Measurements from ENCODE around the gene CRYBG2. TPM values are rescaled to one million over a fixed set of nuclear protein-coding genes. Genes with fewer than 3 reads are reported as not detected.
"Not testable (repeated sequence)": the region's sequence is repeated elsewhere in the genome, so short reads cannot be mapped to it uniquely, and the experiment has no call there.

The CRYBG2 gene
- total and polyA plus RNA-seq, 2 of the 13 experiments (the other 11 are each of a cell fraction or from before 2014, with no cell fraction given) = 1.3 to 2.9 TPM

- CTCF ChIA-PET (ENCODE audit: low intra/inter-chr PET ratio, low total read pairs); in situ Hi-C loops (cut with HindIII; ENCODE audit: extremely low pct_ligation_motif_present, low pct_unique_long_range_greater_than_20kb); H3K4me3 ChIP-seq (replicated peaks in 1 of 3; ENCODE audit: insufficient read depth in 1 of 3, low read depth in 2 of 3, low read length in 3 of 3); DNase-seq (ENCODE audit: low spot score); H3K9ac ChIP-seq (ENCODE audit: insufficient read depth, low read depth, low read length); POLR2A ChIA-PET; H3K36me3 ChIP-seq (replicated peaks in 1 of 2; ENCODE audit: control insufficient read depth in 1 of 2, insufficient read depth in 2 of 2, low read length in 2 of 2); H3K4me2 ChIP-seq (ENCODE audit: low read depth, low read length); BruUV-seq (replicated peaks); H4K20me1 ChIP-seq (ENCODE audit: insufficient read depth, low read length); H3K9me3 ChIP-seq (ENCODE audit: low read length); H3K27me3 ChIP-seq (ENCODE audit: control insufficient read depth in 1 of 2, insufficient read depth in 2 of 2, low read length in 2 of 2); FAIRE-seq; H3K27ac ChIP-seq (ENCODE audit: extremely low read length, insufficient read depth, low read length); intact Hi-C loops (cut with micrococcal nuclease; ENCODE audit: unreplicated experiment); H3K79me2 ChIP-seq (ENCODE audit: insufficient read depth, low read length); H3K4me1 ChIP-seq (ENCODE audit: insufficient read depth, low read length); H2AFZ ChIP-seq (ENCODE audit: low read length); ATAC-seq; TF ChIP-seq CREB1 (CRISPR knock-in tag; IDR thresholded peaks at IDR 0.05): not testable (repeated sequence)
- TF ChIP-seq CREB1 (IDR thresholded peaks at IDR 0.05) (peak; percentile 76), ZBTB21 (CRISPR knock-in tag; IDR thresholded peaks at IDR 0.05) (peak; percentile 34; the same call in 1 of the 2 replicates)
- WGBS (ENCODE audit: low lambda C conversion rate) = 50% methylated on average over 3 of the region's 3 CpGs
Measured at GRCh38 chr1:26372611-26373010, 18.7 kb upstream of the CRYBG2 start, which contains the start of gene ZNF683. Gene ZNF683, minus strand, starts transcription at chr1:26372750. Its CDS starts 4,179 bp downstream, at chr1:26368571.

- no peak overlapping the region for H3K27ac ChIP-seq (ENCODE audit: extremely low read length, insufficient read depth, low read length)
- no peaks in the 10 kb centered on the region for H3K4me1 ChIP-seq (ENCODE audit: insufficient read depth, low read length)
- no peaks in the 10 kb centered on the region for H4K20me1 ChIP-seq (ENCODE audit: insufficient read depth, low read length)
- DNase-seq (ENCODE audit: low spot score) = no peak
- H3K79me2 ChIP-seq (ENCODE audit: insufficient read depth, low read length) = no peaks in the 10 kb centered on the region
- H3K4me2 ChIP-seq (ENCODE audit: low read depth, low read length) = no peak overlapping the region
- FAIRE-seq = no peak
- intact Hi-C loops (cut with micrococcal nuclease; ENCODE audit: unreplicated experiment) (no loop called here), in situ Hi-C loops (cut with HindIII; ENCODE audit: extremely low pct_ligation_motif_present, low pct_unique_long_range_greater_than_20kb) (no loop called here)
- ChIA-PET POLR2A (interaction anchor here (0.6 kb wide), 1 partner anchor 62 kb away, joined by 3 read pairs; no protein-coding TSS in a partner anchor), CTCF (ENCODE audit: low intra/inter-chr PET ratio, low total read pairs) (no interaction called here)
- WGBS (ENCODE audit: low lambda C conversion rate) = 28% methylated on average over 4 of the region's 5 CpGs
- no peak for TF ChIP-seq TFDP2 (CRISPR knock-in tag; IDR thresholded peaks at IDR 0.05)
- TF ChIP-seq NPAS2 (CRISPR knock-in tag; IDR thresholded peaks at IDR 0.05; ENCODE audit: borderline replicate concordance) = no peak
- no peak for TF ChIP-seq ZNF670 (CRISPR knock-in tag; IDR thresholded peaks at IDR 0.05; ENCODE audit: borderline replicate concordance)
- TF ChIP-seq MTF2 (CRISPR knock-in tag; IDR thresholded peaks at IDR 0.05; ENCODE audit: borderline replicate concordance) = no peak
- no peak for TF ChIP-seq ZNF782 (CRISPR knock-in tag; IDR thresholded peaks at IDR 0.05; ENCODE audit: borderline replicate concordance)
- TF ChIP-seq SP140L (CRISPR knock-in tag; IDR thresholded peaks at IDR 0.05; ENCODE audit: borderline replicate concordance) = no peak
- TF ChIP-seq FOSL2 (CRISPR knock-in tag; IDR thresholded peaks at IDR 0.05) = peak; percentile 75
- no peak overlapping the region for H2AFZ ChIP-seq (ENCODE audit: low read length)
- ATAC-seq = peak; percentile 46; the same call in 2 of the 3 replicates
- H3K9me3 ChIP-seq (ENCODE audit: low read length) = no peaks in the 10 kb centered on the region
- no peaks in the 10 kb centered on the region; a peak in 1 of 5 replicates for H3K36me3 ChIP-seq (replicated peaks in 1 of 2; ENCODE audit: control insufficient read depth in 1 of 2, insufficient read depth in 2 of 2, low read length in 2 of 2)
- no peak overlapping the region for H3K4me3 ChIP-seq (replicated peaks in 1 of 3; ENCODE audit: insufficient read depth in 1 of 3, low read depth in 2 of 3, low read length in 3 of 3)
- no peak overlapping the region for H3K9ac ChIP-seq (ENCODE audit: insufficient read depth, low read depth, low read length)
- no TSS peak for BruUV-seq (replicated peaks)
- peaks cover 3 to 7% of the 10 kb centered on the region in 2 experiments; a peak in 2 of 5 replicates for H3K27me3 ChIP-seq (ENCODE audit: control insufficient read depth in 1 of 2, insufficient read depth in 2 of 2, low read length in 2 of 2)
Measured at GRCh38 chr1:26372039-26372438, 18.1 kb upstream of the CRYBG2 start.
